ENCODE data around the gene SLX9.

Gene SLX9

DNA sequence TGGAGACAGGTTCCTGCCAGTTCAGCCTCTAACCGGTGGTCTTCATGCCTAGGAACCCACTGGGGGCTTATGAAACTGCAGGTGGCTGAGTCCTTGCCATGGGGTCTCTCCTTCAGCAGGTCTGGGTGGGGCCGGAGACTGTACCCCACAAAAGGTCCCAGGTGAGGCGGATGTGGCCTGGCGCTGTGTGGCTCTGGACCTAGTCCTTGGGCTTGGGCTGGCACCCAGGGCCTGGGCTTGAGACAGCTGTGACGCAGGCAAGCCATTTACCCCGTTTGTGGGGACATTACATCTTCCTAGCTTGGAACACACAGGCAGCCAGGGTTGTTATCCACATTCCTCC lies 5.9 kb upstream of the SLX9 start:
- no peak overlapping the region for H3K27ac ChIP-seq

DNA sequence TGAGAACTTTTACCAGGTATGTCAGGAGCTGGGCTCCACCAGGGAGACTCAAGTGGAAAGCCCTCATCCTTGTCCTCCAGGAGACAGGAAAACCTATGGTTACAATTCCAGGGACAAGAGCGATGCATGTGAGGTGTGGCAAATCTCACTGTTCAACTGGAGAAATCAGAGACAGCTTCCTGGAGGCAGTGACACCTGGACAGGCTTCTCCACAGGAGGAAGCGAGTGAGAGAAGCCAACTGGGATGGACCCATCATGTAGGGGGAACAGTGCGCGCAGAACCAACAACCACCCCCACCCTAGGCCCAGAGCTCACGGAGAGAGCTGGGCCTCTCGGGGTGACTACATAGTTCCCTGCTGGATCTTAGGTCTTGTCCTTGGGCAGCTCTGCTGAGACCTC lies 5.6 kb upstream of the SLX9 start:
- TF ChIP-seq, protein P1, sequence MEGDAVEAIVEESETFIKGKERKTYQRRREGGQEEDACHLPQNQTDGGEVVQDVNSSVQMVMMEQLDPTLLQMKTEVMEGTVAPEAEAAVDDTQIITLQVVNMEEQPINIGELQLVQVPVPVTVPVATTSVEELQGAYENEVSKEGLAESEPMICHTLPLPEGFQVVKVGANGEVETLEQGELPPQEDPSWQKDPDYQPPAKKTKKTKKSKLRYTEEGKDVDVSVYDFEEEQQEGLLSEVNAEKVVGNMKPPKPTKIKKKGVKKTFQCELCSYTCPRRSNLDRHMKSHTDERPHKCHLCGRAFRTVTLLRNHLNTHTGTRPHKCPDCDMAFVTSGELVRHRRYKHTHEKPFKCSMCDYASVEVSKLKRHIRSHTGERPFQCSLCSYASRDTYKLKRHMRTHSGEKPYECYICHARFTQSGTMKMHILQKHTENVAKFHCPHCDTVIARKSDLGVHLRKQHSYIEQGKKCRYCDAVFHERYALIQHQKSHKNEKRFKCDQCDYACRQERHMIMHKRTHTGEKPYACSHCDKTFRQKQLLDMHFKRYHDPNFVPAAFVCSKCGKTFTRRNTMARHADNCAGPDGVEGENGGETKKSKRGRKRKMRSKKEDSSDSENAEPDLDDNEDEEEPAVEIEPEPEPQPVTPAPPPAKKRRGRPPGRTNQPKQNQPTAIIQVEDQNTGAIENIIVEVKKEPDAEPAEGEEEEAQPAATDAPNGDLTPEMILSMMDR (conservative IDR thresholded peaks at IDR 0.05): no peak
- no peak for TF ChIP-seq ZFX (IDR thresholded peaks at IDR 0.05)
- no peak overlapping the region for H3K27ac ChIP-seq

More for the DNA sequence above, 5.9 kb upstream of the SLX9 start:
- TF ChIP-seq, protein P1 (conservative IDR thresholded peaks at IDR 0.05): no peak
- no peak for TF ChIP-seq ZFX (IDR thresholded peaks at IDR 0.05)

DNA sequence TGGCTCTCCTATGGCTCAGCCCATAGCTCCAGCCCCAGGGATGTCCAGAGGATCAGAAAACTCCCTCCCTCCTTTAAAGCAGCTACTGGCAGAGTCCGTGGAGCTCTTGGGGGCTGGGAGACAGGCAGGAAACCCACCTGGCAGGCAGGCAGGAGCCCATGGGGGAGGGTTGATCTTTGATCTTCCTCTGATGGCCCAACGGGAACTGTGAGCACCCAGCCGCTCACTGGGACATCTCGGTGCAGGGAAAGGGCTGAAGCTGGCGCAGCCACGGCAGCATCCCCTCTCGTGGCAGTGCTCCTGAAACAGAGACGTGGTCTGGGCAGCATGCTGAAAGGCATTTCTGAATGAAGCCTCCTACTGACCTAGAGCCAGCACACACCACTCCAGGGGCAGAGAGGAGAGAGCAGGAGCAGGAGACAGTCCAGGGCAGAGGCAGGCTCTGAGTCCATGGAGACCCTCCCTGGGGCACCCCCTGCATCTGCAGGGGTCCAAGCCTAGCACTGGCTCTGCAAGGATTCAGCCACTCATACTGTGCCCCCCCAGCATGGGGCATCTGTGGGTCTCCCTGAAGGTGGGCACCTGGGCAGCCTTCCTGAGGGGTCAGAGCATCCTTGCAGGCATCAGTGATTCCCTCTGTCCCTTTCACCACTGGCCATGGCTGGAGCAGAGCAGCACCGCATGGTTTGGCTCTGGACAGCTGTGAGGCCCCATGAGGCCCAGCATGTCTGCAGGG lies 4.9 kb upstream of the SLX9 start:
- H3K27ac ChIP-seq: no peak overlapping the region
- TF ChIP-seq, protein P1 (conservative IDR thresholded peaks at IDR 0.05): no peak
- no peak for TF ChIP-seq ZFX (IDR thresholded peaks at IDR 0.05)

DNA sequence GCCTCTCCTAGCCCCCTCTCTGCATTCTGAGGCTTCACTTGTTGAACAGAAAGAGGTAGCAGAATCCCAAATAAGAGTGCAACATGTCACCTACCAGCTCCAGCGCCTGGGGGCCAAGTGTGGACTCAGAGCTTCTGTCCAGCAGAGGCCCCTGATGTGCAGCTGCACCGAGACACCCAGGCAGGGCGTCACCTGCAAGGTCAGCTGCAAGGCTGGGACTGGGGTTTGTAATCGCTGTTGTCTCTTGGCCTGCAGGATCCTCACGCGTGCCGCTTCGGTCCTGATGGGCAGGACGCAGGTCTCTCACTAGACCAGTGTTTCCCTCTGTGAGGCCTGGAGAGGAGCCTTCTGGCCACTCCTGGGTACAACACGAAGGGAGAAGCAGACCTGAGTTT lies 4.3 kb upstream of the SLX9 start:
- TF ChIP-seq, protein P1 (conservative IDR thresholded peaks at IDR 0.05): no peak
- no peak for TF ChIP-seq ZFX (IDR thresholded peaks at IDR 0.05)

DNA sequence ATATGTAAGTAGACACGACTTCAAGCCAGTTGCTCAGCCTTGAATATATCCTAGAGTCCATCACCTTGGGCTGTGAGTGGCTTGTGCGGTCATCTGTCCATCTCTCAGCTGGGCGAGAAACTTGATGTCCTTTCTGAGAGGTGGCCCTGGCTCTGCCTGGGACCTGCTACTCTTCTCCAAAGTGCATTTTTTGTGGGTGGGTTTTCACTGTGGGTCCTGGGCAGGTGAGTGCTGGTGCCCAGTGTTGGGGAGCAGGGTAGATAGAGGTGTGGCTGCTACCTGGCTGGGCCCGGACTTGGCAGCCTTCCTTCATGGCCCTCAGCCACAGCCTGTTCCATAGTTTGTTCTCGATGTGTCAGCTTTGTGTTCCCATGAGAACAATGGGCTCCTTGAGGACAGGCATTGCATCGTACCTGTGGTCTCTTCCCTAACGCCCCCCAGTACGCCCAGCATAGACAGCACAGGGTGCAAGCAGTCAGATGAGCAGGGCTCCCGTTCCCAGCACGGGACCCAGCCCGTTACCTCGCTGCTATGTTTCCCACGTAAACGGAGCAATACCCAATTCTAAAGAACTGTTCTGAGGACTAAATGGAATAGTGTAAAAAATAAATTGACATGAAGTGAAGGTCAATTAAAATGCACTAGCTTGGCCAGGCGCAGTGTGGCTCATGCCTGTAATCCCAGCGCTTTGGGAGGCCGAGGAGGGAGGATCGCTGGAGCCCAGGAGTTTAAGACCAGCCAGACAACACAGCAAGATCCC lies 877 bp upstream of the SLX9 start:
- TF ChIP-seq, protein P1 (conservative IDR thresholded peaks at IDR 0.05): no peak
- TF ChIP-seq ZFX (IDR thresholded peaks at IDR 0.05): no peak
- peak overlapping the region; percentile 79 for H3K27ac ChIP-seq

More for the DNA sequence above, 4.3 kb upstream of the SLX9 start:
- no peak overlapping the region for H3K27ac ChIP-seq

DNA sequence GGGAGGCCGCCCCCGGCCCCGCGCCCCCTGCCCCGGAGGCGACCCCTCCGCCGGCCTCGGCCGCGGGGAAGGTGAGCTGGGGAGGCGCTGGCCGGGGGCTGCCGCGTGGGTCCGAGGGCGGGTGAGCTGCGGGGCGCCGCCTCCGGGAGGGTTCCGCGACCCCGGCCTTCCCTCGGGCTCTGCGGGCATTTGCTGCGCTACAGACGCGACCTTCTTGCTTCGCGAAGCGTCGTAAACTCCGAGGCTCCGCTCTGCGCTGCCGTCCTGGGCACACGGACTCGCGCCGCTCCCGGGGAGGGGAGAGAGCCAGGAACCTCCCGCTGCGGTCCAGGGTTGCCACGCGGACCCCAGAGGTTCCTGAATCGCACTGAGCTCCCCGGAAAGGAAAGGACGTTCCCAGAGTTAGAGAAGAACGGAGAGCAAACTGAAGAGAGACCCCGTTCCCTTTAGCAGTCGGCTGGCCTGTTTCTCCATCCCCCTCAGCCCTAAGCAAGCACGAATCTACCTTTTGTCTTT lies 345 bp downstream of the SLX9 start:
- H3K27ac ChIP-seq: peak overlapping the region; percentile 79

More for the DNA sequence above, 345 bp downstream of the SLX9 start:
- TF ChIP-seq, protein P1 (conservative IDR thresholded peaks at IDR 0.05): no peak
- no peak for TF ChIP-seq ZFX (IDR thresholded peaks at IDR 0.05)

All from C4-2B (cell line).